Measurements from ENCODE around the gene LRRTM4. TPM values are rescaled to one million over a fixed set of nuclear protein-coding genes. Genes with fewer than 3 reads are reported as not detected.
A peak's percentile ranks its signal among the peaks of the same experiment; 100 is the strongest.

Gene LRRTM4
- total and polyA plus RNA-seq, 8 donors: 0.38 to 3.3 (median 2.0) TPM

GRCh38 chr2:77025714-77026113 is 496.5 kb downstream of the LRRTM4 start:
- no peaks in the 10 kb centered on the region for H3K27me3 ChIP-seq
- DNase-seq (no peak), ATAC-seq (no peak)
- no peak overlapping the region for H3K27ac ChIP-seq
- TF ChIP-seq CTCF (IDR thresholded peaks at IDR 0.05): no peak
- H3K9me3 ChIP-seq: no peaks in the 10 kb centered on the region
- no peaks in the 10 kb centered on the region for H3K4me1 ChIP-seq
- no peak overlapping the region for H3K4me3 ChIP-seq
- no peaks in the 10 kb centered on the region for H3K36me3 ChIP-seq
- intact Hi-C loops (cut with DNase I): no loop called here

- ATAC-seq (no peak), DNase-seq (no peak)
- intact Hi-C loops (cut with DNase I): no loop called here
- H3K9me3 ChIP-seq: no peaks in the 10 kb centered on the region
- no peak overlapping the region for H3K27ac ChIP-seq
- no peaks in the 10 kb centered on the region for H3K4me1 ChIP-seq
- no peaks in the 10 kb centered on the region for H3K27me3 ChIP-seq
- no peak overlapping the region for H3K4me3 ChIP-seq
- no peak for TF ChIP-seq CTCF (IDR thresholded peaks at IDR 0.05)
- H3K36me3 ChIP-seq: no peaks in the 10 kb centered on the region
These were observed 501.0 kb downstream of the LRRTM4 start for GRCh38 chr2:77021161-77021560.

GRCh38 chr2:77018219-77018618 is 504.0 kb downstream of the LRRTM4 start:
- H3K4me3 ChIP-seq: no peak overlapping the region
- H3K9me3 ChIP-seq: peaks cover 0 to 2% of the 10 kb centered on the region in 2 donors
- no peaks in the 10 kb centered on the region for H3K36me3 ChIP-seq
- H3K4me1 ChIP-seq: no peaks in the 10 kb centered on the region
- no peak overlapping the region for H3K27ac ChIP-seq
- intact Hi-C loops (cut with DNase I): no loop called here
- DNase-seq (no peak), ATAC-seq (no peak)
- no peak for TF ChIP-seq CTCF (IDR thresholded peaks at IDR 0.05)
- no peaks in the 10 kb centered on the region for H3K27me3 ChIP-seq

- no peak for DNase-seq
- intact Hi-C loops (cut with DNase I): no loop called here
- no peak overlapping the region for H3K27ac ChIP-seq
- H3K9me3 ChIP-seq: peaks cover 0 to 2% of the 10 kb centered on the region in 2 donors
- H3K36me3 ChIP-seq: no peaks in the 10 kb centered on the region
- no peaks in the 10 kb centered on the region for H3K27me3 ChIP-seq
- ATAC-seq: no peak
- H3K4me3 ChIP-seq: no peak overlapping the region
- no peak for TF ChIP-seq CTCF (IDR thresholded peaks at IDR 0.05)
- no peaks in the 10 kb centered on the region for H3K4me1 ChIP-seq
These were observed 504.8 kb downstream of the LRRTM4 start for GRCh38 chr2:77017355-77017745.

- TF ChIP-seq CTCF (IDR thresholded peaks at IDR 0.05): no peak
- DNase-seq (peak in 2 of 4 donors; percentile 59 to 76), ATAC-seq (no peak)
- no peaks in the 10 kb centered on the region for H3K27me3 ChIP-seq
- intact Hi-C loops (cut with DNase I): no loop called here
- no peaks in the 10 kb centered on the region for H3K36me3 ChIP-seq
- no peak overlapping the region for H3K27ac ChIP-seq
- H3K4me3 ChIP-seq: no peak overlapping the region
- H3K9me3 ChIP-seq: peaks cover 0 to 2% of the 10 kb centered on the region in 2 donors
- H3K4me1 ChIP-seq: no peaks in the 10 kb centered on the region
These were observed 505.5 kb downstream of the LRRTM4 start for GRCh38 chr2:77016443-77017354.

Measured in left lung (tissue), 10 donors.